T-cell (primary cell): ENCODE data around the gene TESMIN. TPM values are rescaled to one million over a fixed set of nuclear protein-coding genes. Genes with fewer than 3 reads are reported as not detected.
A peak's percentile ranks its signal among the peaks of the same experiment; 100 is the strongest.

Experiments used
- ATAC-seq, 4 experiments: fragments of 200-7000 bp in 3 of 4; fragments of 150-1000 bp in 1 of 4; cut with Tn5 transposase; replicated peaks in 1 of 4; 1 replicate in 3 of 4; 2 replicates in 1 of 4; pipeline ENCODE4 v1.10.0; 2021; ENCODE audit warnings: moderate library complexity in 3 of 4, mild to moderate bottlenecking in 2 of 4, moderate number of reproducible peaks in 1 of 4
- CTCF ChIA-PET, 2 donors: fragments of 300-600 bp; sonication (Branson Sonifier 250); formaldehyde crosslinking; loops; one replicate each; lab custom pipeline; 2022; ENCODE audit warnings: antibody characterized with exemption in 2 of 2; lab: Charles Lee
- POLR2A ChIA-PET, 2 donors: fragments of 300-600 bp; sonication (Branson Sonifier 250); formaldehyde crosslinking; loops; one replicate each; lab custom pipeline; 2022; ENCODE audit warnings: antibody characterized with exemption in 2 of 2; lab: Charles Lee
- DNase-seq, 35 experiments: peaks; one replicate each; pipeline versions ENCODE4 v3.0.0 to v3.0.0-alpha.2; 2013 to 2023
- H3K27ac ChIP-seq: one replicate; pipeline ENCODE4 v1.5.1; 2013; ENCODE audit warnings: low read length
- H3K27me3 ChIP-seq, 2 experiments: replicated peaks in 1 of 2; 1 replicate in 1 of 2; 2 replicates in 1 of 2; pipeline versions ENCODE4 v1.6.1 to v1.7.0; 2013; ENCODE audit warnings: low read length in 1 of 2, mixed read lengths in 1 of 2; ENCODE audit not compliant: control insufficient read depth in 2 of 2, insufficient read depth in 2 of 2; ENCODE audit errors: extremely low read depth in 1 of 2
- H3K36me3 ChIP-seq, 2 donors: 1 replicate in 1 of 2; 2 replicates in 1 of 2; pipeline versions ENCODE4 v1.6.1 to v1.7.0; 2013; ENCODE audit warnings: low read length in 1 of 2; ENCODE audit not compliant: control insufficient read depth in 2 of 2, insufficient read depth in 1 of 2; ENCODE audit errors: extremely low read depth in 1 of 2
- H3K4me1 ChIP-seq, 2 experiments: 1 replicate in 1 of 2; 2 replicates in 1 of 2; pipeline versions ENCODE4 v1.6.1 to v1.7.0; 2013; ENCODE audit warnings: low read length in 2 of 2, mixed read lengths in 1 of 2; ENCODE audit not compliant: insufficient read depth in 2 of 2, control insufficient read depth in 1 of 2; ENCODE audit errors: extremely low read depth in 1 of 2
- H3K4me3 ChIP-seq, 2 donors: 1 replicate in 1 of 2; 2 replicates in 1 of 2; pipeline versions ENCODE4 v1.5.1 to v1.7.0; 2013; ENCODE audit warnings: mild to moderate bottlenecking in 2 of 2, low read length in 1 of 2, moderate library complexity in 1 of 2; ENCODE audit not compliant: control insufficient read depth in 1 of 2; ENCODE audit errors: extremely low read depth in 1 of 2
- H3K9me3 ChIP-seq: 2 replicates; pipeline ENCODE4 v1.7.0; 2013
- H3K27ac Mint-ChIP-seq, 2 donors: one replicate each; pipeline ENCODE4 v1.8.0; 2020 to 2021; ENCODE audit warnings: mild to moderate bottlenecking in 2 of 2, mixed read lengths in 2 of 2
- H3K27me3 Mint-ChIP-seq, 2 donors: one replicate each; pipeline ENCODE4 v1.8.0; 2021 to 2022; ENCODE audit warnings: mixed read lengths in 2 of 2
- H3K36me3 Mint-ChIP-seq: one replicate; pipeline ENCODE4 v1.8.0; 2021; ENCODE audit warnings: mixed read lengths
- H3K4me1 Mint-ChIP-seq, 3 donors: one replicate each; pipeline ENCODE4 v1.8.0; 2020 to 2022; ENCODE audit warnings: mixed read lengths in 3 of 3, mild to moderate bottlenecking in 1 of 3
- H3K4me3 Mint-ChIP-seq, 3 donors: one replicate each; pipeline ENCODE4 v1.8.0; 2020 to 2022; ENCODE audit warnings: mild to moderate bottlenecking in 3 of 3, mixed read lengths in 3 of 3, moderate library complexity in 3 of 3
- H3K9me3 Mint-ChIP-seq, 3 donors: one replicate each; pipeline ENCODE4 v1.8.0; 2020 to 2022; ENCODE audit warnings: mixed read lengths in 3 of 3
- WGBS: methylation state at CpG from one replicate; pipeline ENCODE4 v1.1.5; 2013; ENCODE audit warnings: missing lambda C conversion rate; ENCODE audit not compliant: insufficient coverage; 5-methylcytosine and 5-hydroxymethylcytosine counted together
- total RNA-seq, 35 experiments: library from RNA in 6 of 35; stranded (reverse) in 6 of 35; fragments of 120-200 nt in 1 of 35; gene quantifications; one replicate each; pipeline versions ENCODE4 v1.2.1 to v1.2.4 and lab custom pipeline; 2013 to 2026

TESMIN gene
- total RNA-seq, 5 donors from 2014 or later (not counting 1 experiment from before 2014, with no cell fraction given): 6.1 to 9.1 (median 7.7) TPM

GRCh38 chr11:68682531-68682961, 68.8 kb downstream of the TESMIN start:
- Mint-ChIP-seq H3K4me1 (peaks cover 3 to 11% (median 6%) of the 10 kb centered on the region in 3 donors), H3K9me3 (no peaks in the 10 kb centered on the region), H3K27me3 (peaks cover 26 to 42% of the 10 kb centered on the region in 2 donors), H3K27ac (no peak overlapping the region), H3K4me3 (peak overlapping the region in 1 of 3 donors; percentile 13), H3K36me3 (no peaks in the 10 kb centered on the region)
- Histone ChIP-seq H3K4me1 (peaks cover 0 to 13% of the 10 kb centered on the region in 2 experiments), H3K36me3 (no peaks in the 10 kb centered on the region), H3K4me3 (no peak overlapping the region), H3K9me3 (no peaks in the 10 kb centered on the region), H3K27me3 (peaks cover 0 to 63% of the 10 kb centered on the region in 2 experiments), H3K27ac (no peak overlapping the region)
- POLR2A ChIA-PET: no interaction called here
- CTCF ChIA-PET: no interaction called here
- ATAC-seq: no peak
- 33% methylated on average over 9 of the region's 9 CpGs for WGBS
- no peak for DNase-seq

- POLR2A ChIA-PET: no interaction called here
- H3K36me3 ChIP-seq: no peaks in the 10 kb centered on the region
- WGBS: 92% methylated on average over 11 of the region's 17 CpGs
Measured at GRCh38 chr11:68680541-68681231, 70.6 kb downstream of the TESMIN start.

DNA sequence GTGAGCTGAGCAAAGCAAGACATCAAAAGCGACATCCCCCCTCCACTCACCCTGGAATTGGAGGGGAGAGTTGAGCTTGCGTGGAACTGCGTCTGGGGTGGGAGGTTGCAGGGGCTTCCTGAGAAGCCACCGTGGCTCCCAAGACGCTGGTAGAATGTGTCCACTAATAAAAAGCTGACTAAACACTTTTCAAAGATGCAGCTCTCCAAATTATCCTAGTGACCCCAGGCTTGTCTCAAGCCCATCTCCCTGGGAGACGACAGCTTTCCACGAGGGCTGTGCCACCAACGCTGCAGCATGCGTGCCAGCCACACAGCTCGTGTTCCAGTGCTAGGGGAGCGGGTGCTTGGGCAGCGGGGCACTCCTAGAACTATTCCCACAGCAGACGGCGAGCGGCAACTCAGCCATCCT, 73.3 kb downstream of the TESMIN start:
- POLR2A ChIA-PET: no interaction called here
- H3K4me3 ChIP-seq: no peak overlapping the region
- Mint-ChIP-seq H3K36me3 (no peaks in the 10 kb centered on the region), H3K4me3 (no peak overlapping the region), H3K27me3 (peaks cover 4 to 13% of the 10 kb centered on the region in 2 donors), H3K4me1 (peaks cover 0 to 4% (median 0%) of the 10 kb centered on the region in 3 donors), H3K27ac (no peak overlapping the region), H3K9me3 (no peaks in the 10 kb centered on the region)
- ATAC-seq (no peak), DNase-seq (no peak)
- no peak overlapping the region for H3K27ac ChIP-seq
- CTCF ChIA-PET: no interaction called here
- H3K9me3 ChIP-seq: no peaks in the 10 kb centered on the region
- H3K27me3 ChIP-seq: peaks cover 0 to 32% of the 10 kb centered on the region in 2 experiments
- no peaks in the 10 kb centered on the region for H3K36me3 ChIP-seq
- 92% methylated on average over 2 of the region's 15 CpGs for WGBS
- no peaks in the 10 kb centered on the region for H3K4me1 ChIP-seq

More at GRCh38 chr11:68680541-68681231, 70.6 kb downstream of the TESMIN start:
- Histone ChIP-seq H3K27me3 (peaks cover 0 to 49% of the 10 kb centered on the region in 2 experiments), H3K4me3 (no peak overlapping the region), H3K4me1 (peaks cover 0 to 13% of the 10 kb centered on the region in 2 experiments), H3K9me3 (no peaks in the 10 kb centered on the region), H3K27ac (no peak overlapping the region)
- CTCF ChIA-PET: no interaction called here
- H3K27ac Mint-ChIP-seq: no peak overlapping the region
- H3K4me1 Mint-ChIP-seq: peaks cover 2 to 6% (median 3%) of the 10 kb centered on the region in 3 donors
- no peak overlapping the region for H3K4me3 Mint-ChIP-seq
- no peaks in the 10 kb centered on the region for H3K36me3 Mint-ChIP-seq
- ATAC-seq: no peak
- no peaks in the 10 kb centered on the region for H3K9me3 Mint-ChIP-seq
- H3K27me3 Mint-ChIP-seq: peaks cover 8 to 25% of the 10 kb centered on the region in 2 donors
- no peak for DNase-seq

DNA sequence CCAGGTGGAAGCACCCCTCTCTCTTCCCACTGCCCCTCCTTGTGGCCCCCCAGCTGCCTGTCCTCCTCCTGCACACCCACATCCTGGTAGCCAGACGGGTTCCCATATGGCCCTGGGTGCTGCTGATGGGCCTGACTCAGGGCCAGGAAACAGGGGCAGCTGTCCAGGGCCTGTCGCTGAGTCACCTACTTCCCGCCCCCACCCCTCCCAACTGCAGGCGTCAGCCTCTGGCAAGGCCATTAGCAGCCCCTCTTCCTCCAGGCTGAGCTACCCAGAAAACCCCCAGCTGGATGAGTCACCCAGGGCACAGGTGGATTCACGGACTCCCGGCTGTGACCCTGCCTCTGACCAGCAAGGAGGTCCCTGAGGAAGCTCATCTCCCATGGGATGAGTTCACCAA, 73.9 kb downstream of the TESMIN start:
- WGBS: 54% methylated on average over 4 of the region's 6 CpGs
- DNase-seq (no peak), ATAC-seq (no peak)
- Mint-ChIP-seq H3K27ac (no peak overlapping the region), H3K9me3 (no peaks in the 10 kb centered on the region), H3K4me3 (no peak overlapping the region), H3K4me1 (no peaks in the 10 kb centered on the region), H3K27me3 (peaks cover 0 to 7% of the 10 kb centered on the region in 2 donors), H3K36me3 (no peaks in the 10 kb centered on the region)
- ChIA-PET POLR2A (no interaction called here), CTCF (interaction anchor here in 1 of 2 donors (0.5 kb wide), 1 partner anchor 14 kb away, joined by 6 read pairs; no protein-coding TSS in a partner anchor)
- no peak overlapping the region for H3K4me3 ChIP-seq
- H3K4me1 ChIP-seq: no peaks in the 10 kb centered on the region
- no peaks in the 10 kb centered on the region for H3K36me3 ChIP-seq
- H3K9me3 ChIP-seq: no peaks in the 10 kb centered on the region
- H3K27me3 ChIP-seq: peaks cover 0 to 29% of the 10 kb centered on the region in 2 experiments
- no peak overlapping the region for H3K27ac ChIP-seq

DNA sequence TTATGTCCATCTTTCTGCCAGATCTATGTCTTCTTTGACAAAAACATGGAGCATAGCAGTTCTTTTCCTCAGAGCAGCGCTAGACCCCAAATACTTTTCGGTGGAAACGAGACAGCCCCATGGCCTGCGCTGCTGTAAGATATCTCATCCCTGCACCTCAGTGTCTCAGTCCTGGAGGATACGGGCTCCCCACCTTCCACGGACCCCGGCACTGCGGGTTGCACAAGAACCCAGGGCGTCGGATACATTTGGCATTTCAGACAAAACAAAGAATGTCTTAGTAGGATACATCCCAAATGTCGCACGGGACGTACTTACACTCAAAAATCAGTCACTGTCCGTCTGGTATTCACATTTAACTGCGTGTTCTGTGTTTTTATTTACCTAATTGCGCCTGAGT, 76.9 kb downstream of the TESMIN start:
- Mint-ChIP-seq H3K27me3 (peaks cover 0 to 4% of the 10 kb centered on the region in 2 donors), H3K27ac (no peak overlapping the region), H3K36me3 (no peaks in the 10 kb centered on the region), H3K4me1 (no peaks in the 10 kb centered on the region), H3K4me3 (no peak overlapping the region), H3K9me3 (no peaks in the 10 kb centered on the region)
- no peaks in the 10 kb centered on the region for H3K9me3 ChIP-seq
- 95% methylated on average over 16 of the region's 16 CpGs for WGBS
- no peaks in the 10 kb centered on the region for H3K36me3 ChIP-seq
- ATAC-seq (no peak), DNase-seq (no peak)
- CTCF ChIA-PET: no interaction called here
- H3K4me3 ChIP-seq: no peak overlapping the region
- H3K27ac ChIP-seq: no peak overlapping the region
- H3K4me1 ChIP-seq: no peaks in the 10 kb centered on the region
- POLR2A ChIA-PET: no interaction called here
- H3K27me3 ChIP-seq: peaks cover 0 to 22% of the 10 kb centered on the region in 2 experiments

DNA sequence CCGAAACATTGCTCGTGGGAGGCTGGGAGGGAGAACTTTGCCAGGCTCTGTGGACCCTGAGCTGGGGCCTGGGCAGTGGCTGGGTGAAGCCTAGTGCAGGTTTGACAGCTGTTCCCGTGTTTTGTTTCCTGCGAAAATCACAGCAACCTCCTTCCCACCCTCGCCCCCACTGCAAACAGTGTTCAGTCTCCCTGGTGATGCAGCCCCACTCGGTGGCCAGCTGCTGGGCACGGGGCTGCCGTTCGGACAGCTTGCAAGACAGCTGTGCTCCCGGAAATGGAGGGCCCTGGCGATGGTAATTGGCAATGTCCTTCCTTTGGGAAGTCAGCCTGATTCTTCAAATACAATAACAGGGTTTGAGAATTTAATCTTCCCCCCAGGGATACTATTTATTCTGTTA, 77.3 kb downstream of the TESMIN start:
- Histone ChIP-seq H3K4me3 (no peak overlapping the region), H3K36me3 (no peaks in the 10 kb centered on the region), H3K27ac (no peak overlapping the region), H3K4me1 (no peaks in the 10 kb centered on the region), H3K27me3 (peaks cover 0 to 22% of the 10 kb centered on the region in 2 experiments), H3K9me3 (no peaks in the 10 kb centered on the region)
- H3K9me3 Mint-ChIP-seq: no peaks in the 10 kb centered on the region
- ATAC-seq (no peak), DNase-seq (no peak)
- ChIA-PET CTCF (interaction anchor here in 1 of 2 donors (0.5 kb wide), 1 partner anchor 69 kb away, joined by 3 read pairs; no protein-coding TSS in a partner anchor), POLR2A (no interaction called here)
- H3K27me3 Mint-ChIP-seq: peaks cover 0 to 4% of the 10 kb centered on the region in 2 donors
- no peaks in the 10 kb centered on the region for H3K36me3 Mint-ChIP-seq
- H3K4me1 Mint-ChIP-seq: no peaks in the 10 kb centered on the region
- no peak overlapping the region for H3K4me3 Mint-ChIP-seq
- H3K27ac Mint-ChIP-seq: no peak overlapping the region
- WGBS: 87% methylated on average over 9 of the region's 11 CpGs
